ENCODE results near the gene STC2. TPM values are rescaled to one million over a fixed set of nuclear protein-coding genes. Genes with fewer than 3 reads are reported as not detected.
"Not testable (repeated sequence)": the region's sequence is repeated elsewhere in the genome, so short reads cannot be mapped to it uniquely, and the experiment has no call there.

STC2 gene
- total RNA-seq, 1 experiment from 2014 or later, result 43.4 TPM

GRCh38 chr5:173290477-173291131, 37.6 kb downstream of the STC2 start:
- no peak for DNase-seq (ENCODE audit: low read depth in 1 of 2, low spot score in 2 of 2)
- no peak overlapping the region for H3K4me3 ChIP-seq
- no peaks in the 10 kb centered on the region; the same call in none of the 2 replicates for H3K27me3 ChIP-seq (replicated peaks)
- no peak overlapping the region for H3K27ac ChIP-seq
- peaks cover 10% of the 10 kb centered on the region for H3K4me1 ChIP-seq (replicated peaks)
- H3K36me3 ChIP-seq, result no peaks in the 10 kb centered on the region; the same call in 1 of the 2 replicates
- no peaks in the 10 kb centered on the region for H3K9me3 ChIP-seq (replicated peaks)

- no peaks in the 10 kb centered on the region for H3K9me3 ChIP-seq (replicated peaks)
- H3K36me3 ChIP-seq, result no peaks in the 10 kb centered on the region; the same call in 1 of the 2 replicates
- H3K27ac ChIP-seq, result no peak overlapping the region
- DNase-seq (ENCODE audit: low read depth in 1 of 2, low spot score in 2 of 2), result no peak
- H3K4me3 ChIP-seq, result no peak overlapping the region
- peaks cover 10% of the 10 kb centered on the region for H3K4me1 ChIP-seq (replicated peaks)
- no peaks in the 10 kb centered on the region; the same call in none of the 2 replicates for H3K27me3 ChIP-seq (replicated peaks)
Measured at GRCh38 chr5:173289372-173289771, 38.8 kb downstream of the STC2 start.

- DNase-seq (ENCODE audit: low read depth in 1 of 2, low spot score in 2 of 2), result no peak
- Histone ChIP-seq H3K36me3 (no peaks in the 10 kb centered on the region; the same call in 1 of the 2 replicates), H3K9me3 (replicated peaks) (no peaks in the 10 kb centered on the region), H3K4me3 (no peak overlapping the region), H3K27ac (no peak overlapping the region), H3K27me3 (replicated peaks) (peaks cover 1% of the 10 kb centered on the region), H3K4me1 (replicated peaks) (peaks cover 10% of the 10 kb centered on the region)
Measured at GRCh38 chr5:173288632-173289031, 39.6 kb downstream of the STC2 start.

- no peak for DNase-seq (ENCODE audit: low read depth in 1 of 2, low spot score in 2 of 2)
- H3K9me3 ChIP-seq (replicated peaks), result no peaks in the 10 kb centered on the region
- no peaks in the 10 kb centered on the region for H3K36me3 ChIP-seq
- H3K4me1 ChIP-seq (replicated peaks), result peaks cover 10% of the 10 kb centered on the region
- no peak overlapping the region for H3K4me3 ChIP-seq
- H3K27me3 ChIP-seq (replicated peaks), result peaks cover 11% of the 10 kb centered on the region
- no peak overlapping the region for H3K27ac ChIP-seq
Measured at GRCh38 chr5:173287086-173287485, 41.1 kb downstream of the STC2 start.

GRCh38 chr5:173284343-173284958, 43.8 kb downstream of the STC2 start:
- not testable (repeated sequence) for DNase-seq (ENCODE audit: low read depth in 1 of 2, low spot score in 2 of 2); H3K36me3 ChIP-seq; H3K4me3 ChIP-seq; H3K9me3 ChIP-seq (replicated peaks); H3K27ac ChIP-seq
- Histone ChIP-seq H3K27me3 (replicated peaks) (peaks cover 23% of the 10 kb centered on the region), H3K4me1 (replicated peaks) (peaks cover 10% of the 10 kb centered on the region)

- H3K36me3 ChIP-seq, result no peaks in the 10 kb centered on the region
- peak overlapping the region; percentile 14 for H3K4me3 ChIP-seq
- peaks cover 10% of the 10 kb centered on the region for H3K4me1 ChIP-seq (replicated peaks)
- peaks cover 27% of the 10 kb centered on the region for H3K27me3 ChIP-seq (replicated peaks)
- H3K27ac ChIP-seq, result no peak overlapping the region
- DNase-seq (ENCODE audit: low read depth in 1 of 2, low spot score in 2 of 2), result peak; percentile 76 to 84
- H3K9me3 ChIP-seq (replicated peaks), result no peaks in the 10 kb centered on the region
Measured at GRCh38 chr5:173283318-173284288, 44.6 kb downstream of the STC2 start.

- no peak overlapping the region for H3K4me3 ChIP-seq
- H3K9me3 ChIP-seq (replicated peaks), result no peaks in the 10 kb centered on the region
- H3K4me1 ChIP-seq (replicated peaks), result peaks cover 10% of the 10 kb centered on the region
- no peak for DNase-seq (ENCODE audit: low read depth in 1 of 2, low spot score in 2 of 2)
- H3K27me3 ChIP-seq (replicated peaks), result peaks cover 27% of the 10 kb centered on the region
- H3K36me3 ChIP-seq, result no peaks in the 10 kb centered on the region
- no peak overlapping the region for H3K27ac ChIP-seq
Measured at GRCh38 chr5:173282916-173283315, 45.3 kb downstream of the STC2 start.

- Histone ChIP-seq H3K9me3 (replicated peaks) (no peaks in the 10 kb centered on the region), H3K4me1 (replicated peaks) (peaks cover 10% of the 10 kb centered on the region), H3K36me3 (no peaks in the 10 kb centered on the region), H3K4me3 (no peak overlapping the region), H3K27me3 (replicated peaks) (peaks cover 27% of the 10 kb centered on the region), H3K27ac (no peak overlapping the region)
- DNase-seq (ENCODE audit: low read depth in 1 of 2, low spot score in 2 of 2), result no peak
Measured at GRCh38 chr5:173281910-173282309, 46.3 kb downstream of the STC2 start.

- Histone ChIP-seq H3K4me3 (no peak overlapping the region), H3K4me1 (replicated peaks) (peaks cover 9% of the 10 kb centered on the region), H3K27me3 (replicated peaks) (peaks cover 43% of the 10 kb centered on the region), H3K36me3 (no peaks in the 10 kb centered on the region), H3K9me3 (replicated peaks) (no peaks in the 10 kb centered on the region; the same call in none of the 2 replicates), H3K27ac (no peak overlapping the region)
- DNase-seq (ENCODE audit: low read depth in 1 of 2, low spot score in 2 of 2), result no peak
Measured at GRCh38 chr5:173279166-173279565, 49.0 kb downstream of the STC2 start.

- H3K9me3 ChIP-seq (replicated peaks), result no peaks in the 10 kb centered on the region; the same call in none of the 2 replicates
- no peak for DNase-seq (ENCODE audit: low read depth in 1 of 2, low spot score in 2 of 2)
- no peak overlapping the region for H3K27ac ChIP-seq
- peaks cover 4% of the 10 kb centered on the region for H3K4me1 ChIP-seq (replicated peaks)
- peaks cover 42% of the 10 kb centered on the region for H3K27me3 ChIP-seq (replicated peaks)
- H3K4me3 ChIP-seq, result no peak overlapping the region
- H3K36me3 ChIP-seq, result no peaks in the 10 kb centered on the region
Measured at GRCh38 chr5:173278641-173279040, 49.6 kb downstream of the STC2 start.

GRCh38 chr5:173278172-173278571, 50.0 kb downstream of the STC2 start:
- H3K4me3 ChIP-seq, result no peak overlapping the region
- DNase-seq (ENCODE audit: low read depth in 1 of 2, low spot score in 2 of 2), result no peak
- H3K4me1 ChIP-seq (replicated peaks), result no peaks in the 10 kb centered on the region
- H3K27ac ChIP-seq, result no peak overlapping the region
- H3K9me3 ChIP-seq (replicated peaks), result no peaks in the 10 kb centered on the region; the same call in none of the 2 replicates
- peaks cover 37% of the 10 kb centered on the region for H3K27me3 ChIP-seq (replicated peaks)
- no peaks in the 10 kb centered on the region for H3K36me3 ChIP-seq

- Histone ChIP-seq H3K27ac (no peak overlapping the region), H3K27me3 (replicated peaks) (peaks cover 23% of the 10 kb centered on the region), H3K36me3 (no peaks in the 10 kb centered on the region), H3K4me1 (replicated peaks) (no peaks in the 10 kb centered on the region), H3K4me3 (no peak overlapping the region), H3K9me3 (replicated peaks) (no peaks in the 10 kb centered on the region; the same call in none of the 2 replicates)
- DNase-seq (ENCODE audit: low read depth in 1 of 2, low spot score in 2 of 2), result no peak
Measured at GRCh38 chr5:173274771-173275170, 53.4 kb downstream of the STC2 start.

- Histone ChIP-seq H3K27me3 (replicated peaks) (peaks cover 43% of the 10 kb centered on the region), H3K4me3 (no peak overlapping the region), H3K36me3 (no peaks in the 10 kb centered on the region), H3K9me3 (replicated peaks) (no peaks in the 10 kb centered on the region; the same call in none of the 2 replicates), H3K4me1 (replicated peaks) (no peaks in the 10 kb centered on the region), H3K27ac (no peak overlapping the region)
- no peak for DNase-seq (ENCODE audit: low read depth in 1 of 2, low spot score in 2 of 2)
Measured at GRCh38 chr5:173271419-173271818, 56.8 kb downstream of the STC2 start.
